GM12875 (cell line): Measurements from ENCODE around the gene ABCD2.

Source experiments
- H3K4me3 ChIP-seq: one replicate; pipeline ENCODE4 v1.5.1; 2011; ENCODE audit warnings: low read depth, low read length, control low read depth
- CTCF ChIP-seq: IDR thresholded peaks from 2 replicates; pipeline ENCODE4 v1.5.1; 2011; ENCODE audit warnings: low read depth, mild to moderate bottlenecking, control low read depth, inconsistent platforms, low read length, moderate library complexity, borderline replicate concordance; ENCODE audit not compliant: insufficient read depth

The ABCD2 gene

GRCh38 chr12:39619660-39620433 lies at the start of gene ABCD2:
Gene ABCD2, minus strand, starts transcription at chr12:39619803. Its CDS starts 188 bp downstream, at chr12:39619615.
- no peak for TF ChIP-seq CTCF

GRCh38 chr12:39660101-39660500 lies 40.5 kb upstream of the ABCD2 start:
- TF ChIP-seq CTCF: no peak
- no peak overlapping the region for H3K4me3 ChIP-seq

More at GRCh38 chr12:39619660-39620433, at the start of gene ABCD2:
- H3K4me3 ChIP-seq: peak within 1 kb of the TSS; percentile 82

- no peak overlapping the region for H3K4me3 ChIP-seq
- TF ChIP-seq CTCF: no peak
These were observed 27.8 kb upstream of the ABCD2 start for GRCh38 chr12:39647383-39647782.

- TF ChIP-seq CTCF: no peak
- H3K4me3 ChIP-seq: no peak overlapping the region
These were observed 27.4 kb upstream of the ABCD2 start for GRCh38 chr12:39646963-39647362.

GRCh38 chr12:39643052-39643451 lies 23.4 kb upstream of the ABCD2 start:
- H3K4me3 ChIP-seq: no peak overlapping the region
- TF ChIP-seq CTCF: no peak

GRCh38 chr12:39638840-39639239 lies 19.2 kb upstream of the ABCD2 start:
- TF ChIP-seq CTCF: no peak
- H3K4me3 ChIP-seq: no peak overlapping the region

- no peak overlapping the region for H3K4me3 ChIP-seq
- TF ChIP-seq CTCF: no peak
These were observed 18.6 kb upstream of the ABCD2 start for GRCh38 chr12:39638178-39638577.
